Stimulated activated CD4-positive, alpha-beta T cell treated with anti-CD3 and anti-CD28 coated beads, Interleukin-12 subunit alpha, Interleukin-12 subunit beta, amount 100 ng/mL, for 48 hours (primary cell): ENCODE results near the gene DLL3.

Source experiments
- DNase-seq, 3 donors: peaks; one replicate each; pipeline ENCODE4 v3.0.0-alpha.2; 2020; ENCODE audit warnings: low read depth in 2 of 3, low spot score in 1 of 3

DLL3 gene

GRCh38 chr19:39516270-39516669 is 17.5 kb downstream of the DLL3 start:
- DNase-seq: no peak

- DNase-seq: no peak
Measured at GRCh38 chr19:39517432-39517831, 18.7 kb downstream of the DLL3 start.

GRCh38 chr19:39518458-39518857 is 19.7 kb downstream of the DLL3 start:
- DNase-seq: no peak

GRCh38 chr19:39518975-39519374 is 20.2 kb downstream of the DLL3 start:
- no peak for DNase-seq

DNA sequence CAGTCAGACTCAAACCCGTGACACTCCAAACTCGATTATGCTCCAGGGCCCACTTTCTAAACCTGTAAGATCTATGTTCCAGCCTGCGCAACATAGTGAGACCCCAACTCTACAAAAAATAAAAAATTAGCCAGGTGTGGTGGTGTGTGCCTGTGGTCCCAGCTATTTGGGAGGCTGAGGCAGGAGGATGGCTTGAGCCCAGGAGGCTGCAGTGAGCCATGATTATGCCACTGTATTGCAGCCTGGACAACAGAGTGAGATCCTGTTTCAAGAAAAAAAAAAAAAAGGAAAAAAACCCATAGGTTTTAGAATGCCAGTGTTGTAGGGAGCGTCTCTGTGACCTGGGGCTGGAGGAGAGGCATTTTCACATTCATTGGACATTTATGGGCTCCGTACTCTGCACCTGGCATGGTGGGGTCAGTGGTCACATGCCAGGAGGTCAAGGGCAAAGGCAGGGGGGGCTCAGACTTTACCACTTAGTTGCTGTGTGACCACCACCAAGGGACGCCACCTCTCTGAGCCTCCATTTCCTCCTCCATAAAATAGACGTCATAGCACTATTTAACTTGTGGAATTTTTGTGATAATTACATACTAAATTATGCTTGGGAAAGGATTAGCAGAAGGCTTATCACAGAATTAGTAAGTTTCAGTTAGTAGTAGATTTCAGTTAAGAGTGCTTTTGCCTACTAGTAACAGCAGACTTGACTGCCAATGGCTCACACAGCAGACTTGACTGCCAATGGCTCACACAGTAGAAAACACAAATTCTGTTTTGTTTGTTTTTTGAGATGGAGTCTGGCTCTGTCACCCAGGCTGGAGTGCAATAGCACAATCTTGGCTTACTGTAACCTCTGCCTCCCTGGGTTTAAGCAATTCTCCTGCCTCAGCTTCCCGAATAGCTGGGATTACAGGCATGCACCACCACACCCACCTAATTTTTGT is 22.1 kb downstream of the DLL3 start:
- DNase-seq: no peak

DNA sequence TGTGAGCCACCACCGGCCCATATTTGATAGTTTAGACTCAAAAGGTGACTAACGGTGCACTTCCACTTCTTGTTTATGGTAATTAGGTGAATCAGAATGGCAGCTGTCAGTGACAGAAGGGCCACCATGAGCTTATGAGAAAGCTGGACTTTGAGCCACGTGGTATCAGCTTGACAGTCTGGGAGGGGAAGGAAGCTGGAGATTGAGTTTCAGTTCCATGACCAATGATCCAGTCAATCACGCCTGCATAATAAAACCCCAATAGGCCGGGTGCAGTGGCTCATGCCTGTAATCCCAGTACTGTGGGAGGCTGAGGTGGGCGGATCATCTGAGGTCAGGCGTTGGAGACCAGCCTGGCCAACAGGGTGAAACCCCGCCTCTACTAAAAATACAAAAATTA is 25.7 kb downstream of the DLL3 start:
- DNase-seq: no peak

- no peak for DNase-seq
Measured at GRCh38 chr19:39525205-39525604, 26.5 kb downstream of the DLL3 start.

DNA sequence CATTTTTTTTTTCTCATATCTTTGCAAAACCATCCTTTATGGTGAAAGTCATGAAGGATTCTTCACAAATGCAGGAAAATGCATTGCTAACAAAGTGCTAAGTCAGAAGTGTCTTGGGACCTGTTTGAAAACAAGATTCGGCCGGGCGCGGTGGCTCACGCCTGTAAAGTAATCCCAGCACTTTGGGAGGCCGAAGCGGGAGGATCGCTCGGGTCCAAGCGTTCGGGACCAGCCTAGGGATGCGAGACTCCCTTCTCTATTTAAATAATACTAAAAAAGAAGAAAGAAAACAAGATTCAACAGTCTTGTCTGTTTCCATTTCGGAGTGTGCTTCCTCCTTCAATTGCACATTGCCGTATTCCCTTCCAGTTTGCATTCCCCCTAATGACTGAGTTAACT is 33.1 kb downstream of the DLL3 start:
- DNase-seq: no peak

GRCh38 chr19:39532233-39533002 is 33.7 kb downstream of the DLL3 start, which contains the start of gene EID2B:
Gene EID2B, minus strand, starts transcription at chr19:39532852. Its CDS starts 50 bp downstream, at chr19:39532802.
- DNase-seq: peak; percentile 91 to 93 (median 92)

- DNase-seq: no peak
Measured at GRCh38 chr19:39533003-39533512, 34.3 kb downstream of the DLL3 start.

DNA sequence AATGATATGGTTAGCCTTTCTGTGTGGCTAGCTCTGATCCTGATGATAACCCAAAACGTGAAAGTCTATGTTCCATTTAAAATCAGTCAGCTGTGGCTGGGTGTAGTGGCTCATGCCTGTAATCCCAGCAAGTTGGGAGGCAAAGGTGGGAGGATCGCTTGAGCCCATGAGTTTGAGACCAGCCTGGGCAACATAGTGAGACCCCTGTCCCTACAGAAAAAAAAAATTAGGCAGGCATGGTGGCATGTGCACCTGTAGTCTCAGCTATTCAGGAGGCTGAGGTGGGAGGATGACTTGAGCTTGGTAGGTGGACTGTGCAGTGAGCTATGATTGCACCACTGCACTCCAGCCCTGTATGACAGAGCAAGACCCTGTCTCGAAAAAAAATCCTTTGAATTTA is 35.0 kb downstream of the DLL3 start:
- no peak for DNase-seq

- no peak for DNase-seq
Measured at GRCh38 chr19:39539165-39539517, 40.4 kb downstream of the DLL3 start.

- DNase-seq: peak; percentile 92 to 96 (median 94)
Measured at GRCh38 chr19:39539518-39540332, 41.0 kb downstream of the DLL3 start, which contains the start of gene EID2. Gene EID2, minus strand, starts transcription at chr19:39540161. Its CDS starts 82 bp downstream, at chr19:39540079.

DNA sequence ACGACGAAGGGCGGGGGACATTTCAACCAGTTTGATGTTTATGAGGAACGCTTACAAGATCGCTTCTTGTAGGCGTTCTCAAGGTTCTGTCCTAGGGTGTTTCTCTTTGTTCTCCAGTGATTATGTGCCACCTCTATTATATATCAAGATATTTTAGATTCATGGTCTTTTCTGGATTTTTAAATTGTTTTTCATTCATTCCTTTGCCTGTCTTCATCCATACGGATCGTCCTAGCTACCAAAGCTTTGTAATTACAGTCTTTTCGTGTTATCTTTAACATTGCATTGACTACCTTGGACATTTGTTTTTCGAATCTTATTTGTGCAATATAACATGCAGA is 41.6 kb downstream of the DLL3 start:
- DNase-seq: no peak

DNA sequence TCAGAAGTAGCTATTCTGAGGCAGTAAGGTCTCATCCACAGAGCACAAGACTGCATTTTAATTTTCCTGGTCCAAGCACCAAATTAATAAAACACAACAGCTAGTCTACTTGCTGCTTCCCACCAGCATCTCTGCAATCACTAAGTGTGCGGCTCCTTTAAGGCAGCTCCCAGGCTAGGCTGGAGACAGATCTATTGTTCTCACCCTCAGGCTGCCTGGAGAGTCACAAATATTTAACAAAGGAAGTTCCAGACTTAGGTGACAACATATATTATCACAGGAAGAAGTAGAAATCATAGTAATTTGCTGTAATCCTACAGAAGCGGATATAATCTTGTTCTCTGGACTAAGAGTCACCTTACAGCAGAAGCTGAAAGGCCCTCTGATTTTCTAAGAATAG is 43.5 kb downstream of the DLL3 start:
- no peak for DNase-seq

- DNase-seq: no peak
Measured at GRCh38 chr19:39543477-39543857, 44.7 kb downstream of the DLL3 start.

- no peak for DNase-seq
Measured at GRCh38 chr19:39544226-39544903, 45.6 kb downstream of the DLL3 start.

DNA sequence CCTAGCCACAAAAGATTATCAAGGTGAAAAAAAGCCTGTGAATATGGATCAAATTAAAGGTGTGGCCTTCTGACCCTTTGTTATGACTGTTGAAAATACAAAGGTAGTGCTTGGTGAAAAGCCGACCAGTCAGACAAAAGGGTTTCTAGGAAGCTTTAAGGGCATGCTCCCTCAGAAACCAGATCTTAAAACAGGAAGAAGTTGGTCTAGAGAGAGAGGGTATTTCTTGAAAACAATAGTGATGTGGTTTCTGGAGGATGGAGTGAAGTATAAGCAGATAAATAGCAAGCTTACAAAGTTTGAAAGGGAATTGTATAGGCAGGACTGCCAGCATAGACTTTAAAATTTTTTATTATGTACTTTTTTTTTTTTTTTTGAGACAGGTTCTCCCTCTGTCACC is 46.2 kb downstream of the DLL3 start:
- no peak for DNase-seq

DNA sequence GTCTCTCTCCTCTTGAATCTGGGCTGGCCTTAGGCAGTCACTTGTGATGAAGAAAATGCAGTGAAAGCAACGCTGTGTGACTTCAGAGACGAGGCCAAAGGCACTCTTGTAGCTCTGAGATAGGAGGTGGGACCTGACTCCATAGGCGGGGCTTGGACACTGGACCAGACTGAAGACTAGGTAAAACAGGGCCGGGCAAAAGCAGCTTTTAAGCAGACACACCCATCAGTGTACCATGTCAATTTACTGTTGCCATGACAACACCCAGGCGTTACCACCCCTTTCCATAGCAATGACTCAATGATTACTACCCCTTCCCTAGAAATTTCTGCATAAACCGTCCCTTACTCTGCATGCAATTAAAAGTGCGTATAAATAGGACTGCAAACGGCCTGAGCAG is 47.9 kb downstream of the DLL3 start:
- no peak for DNase-seq

DNA sequence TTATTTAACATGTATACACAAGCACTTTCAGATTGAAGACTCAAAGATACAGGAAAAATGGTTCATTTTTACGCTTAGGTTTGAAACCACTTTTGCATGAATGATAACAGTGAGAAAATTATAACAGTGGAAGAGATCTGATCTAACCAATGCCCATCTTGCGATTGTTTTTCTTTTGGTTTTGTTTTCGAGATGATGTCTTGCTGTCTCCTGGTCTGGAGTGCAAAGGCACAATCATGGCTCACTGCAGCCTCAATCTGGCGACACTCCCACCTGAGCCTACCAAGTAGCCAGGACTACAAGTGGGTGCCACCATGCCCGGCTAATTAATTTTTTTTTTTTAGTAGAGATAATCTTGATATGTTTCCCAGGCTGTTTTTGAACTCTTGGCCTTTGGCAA is 51.5 kb downstream of the DLL3 start:
- no peak for DNase-seq
